ENCODE results near the gene TSHR.

DNA sequence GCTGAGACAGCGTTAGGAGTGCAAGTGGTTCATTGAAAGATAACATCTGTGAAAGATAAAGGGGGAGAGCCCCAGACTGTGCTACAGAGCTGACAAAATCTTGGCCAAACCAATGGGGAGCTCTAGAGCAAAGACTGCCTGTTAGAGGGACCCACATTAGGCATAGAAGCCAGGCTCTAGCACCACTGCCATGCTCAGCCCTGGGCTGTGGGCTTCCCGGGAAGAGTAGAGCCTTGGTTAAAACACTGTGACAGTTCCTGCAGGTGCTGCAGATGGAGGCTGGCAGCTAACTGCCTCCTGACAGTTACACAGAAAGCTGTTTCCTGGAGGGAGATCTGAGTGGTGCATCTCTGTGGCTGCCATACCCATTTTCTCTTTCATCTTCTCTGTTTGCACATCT is 23.0 kb downstream of the TSHR start:
- no peak for TF ChIP-seq EP300 (IDR thresholded peaks at IDR 0.05)
- TF ChIP-seq, protein P1, sequence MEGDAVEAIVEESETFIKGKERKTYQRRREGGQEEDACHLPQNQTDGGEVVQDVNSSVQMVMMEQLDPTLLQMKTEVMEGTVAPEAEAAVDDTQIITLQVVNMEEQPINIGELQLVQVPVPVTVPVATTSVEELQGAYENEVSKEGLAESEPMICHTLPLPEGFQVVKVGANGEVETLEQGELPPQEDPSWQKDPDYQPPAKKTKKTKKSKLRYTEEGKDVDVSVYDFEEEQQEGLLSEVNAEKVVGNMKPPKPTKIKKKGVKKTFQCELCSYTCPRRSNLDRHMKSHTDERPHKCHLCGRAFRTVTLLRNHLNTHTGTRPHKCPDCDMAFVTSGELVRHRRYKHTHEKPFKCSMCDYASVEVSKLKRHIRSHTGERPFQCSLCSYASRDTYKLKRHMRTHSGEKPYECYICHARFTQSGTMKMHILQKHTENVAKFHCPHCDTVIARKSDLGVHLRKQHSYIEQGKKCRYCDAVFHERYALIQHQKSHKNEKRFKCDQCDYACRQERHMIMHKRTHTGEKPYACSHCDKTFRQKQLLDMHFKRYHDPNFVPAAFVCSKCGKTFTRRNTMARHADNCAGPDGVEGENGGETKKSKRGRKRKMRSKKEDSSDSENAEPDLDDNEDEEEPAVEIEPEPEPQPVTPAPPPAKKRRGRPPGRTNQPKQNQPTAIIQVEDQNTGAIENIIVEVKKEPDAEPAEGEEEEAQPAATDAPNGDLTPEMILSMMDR (IDR thresholded peaks at IDR 0.05): no peak
- no peak for TF ChIP-seq POLR2A (IDR thresholded peaks at IDR 0.05)

All from sigmoid colon (tissue), 4 donors.